Panc1 (cell line): ENCODE results near the gene KRTAP5-2.

ENCODE experiments used
- POLR2AphosphoS5 ChIP-seq: IDR thresholded peaks from 2 replicates; pipeline ENCODE4 v1.6.1; 2012; ENCODE audit warnings: mild to moderate bottlenecking, low read depth, low read length, moderate library complexity
- TF ChIP-seq, protein P1 (sequence below): fragments of 450-650 bp; IDR thresholded peaks from 2 replicates; pipeline ENCODE4 v1.5.1; 2017; ENCODE audit warnings: mild to moderate bottlenecking

GRCh38 chr11:1581976-1582375 is 16.1 kb downstream of the KRTAP5-2 start:
- TF ChIP-seq, protein P1, sequence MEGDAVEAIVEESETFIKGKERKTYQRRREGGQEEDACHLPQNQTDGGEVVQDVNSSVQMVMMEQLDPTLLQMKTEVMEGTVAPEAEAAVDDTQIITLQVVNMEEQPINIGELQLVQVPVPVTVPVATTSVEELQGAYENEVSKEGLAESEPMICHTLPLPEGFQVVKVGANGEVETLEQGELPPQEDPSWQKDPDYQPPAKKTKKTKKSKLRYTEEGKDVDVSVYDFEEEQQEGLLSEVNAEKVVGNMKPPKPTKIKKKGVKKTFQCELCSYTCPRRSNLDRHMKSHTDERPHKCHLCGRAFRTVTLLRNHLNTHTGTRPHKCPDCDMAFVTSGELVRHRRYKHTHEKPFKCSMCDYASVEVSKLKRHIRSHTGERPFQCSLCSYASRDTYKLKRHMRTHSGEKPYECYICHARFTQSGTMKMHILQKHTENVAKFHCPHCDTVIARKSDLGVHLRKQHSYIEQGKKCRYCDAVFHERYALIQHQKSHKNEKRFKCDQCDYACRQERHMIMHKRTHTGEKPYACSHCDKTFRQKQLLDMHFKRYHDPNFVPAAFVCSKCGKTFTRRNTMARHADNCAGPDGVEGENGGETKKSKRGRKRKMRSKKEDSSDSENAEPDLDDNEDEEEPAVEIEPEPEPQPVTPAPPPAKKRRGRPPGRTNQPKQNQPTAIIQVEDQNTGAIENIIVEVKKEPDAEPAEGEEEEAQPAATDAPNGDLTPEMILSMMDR, result no peak
- TF ChIP-seq POLR2AphosphoS5, result no peak
